ENCODE measurements around the gene HYLS1. TPM values are rescaled to one million over a fixed set of nuclear protein-coding genes. Genes with fewer than 3 reads are reported as not detected.

HYLS1 gene
- total RNA-seq, 1 donor from 2014 or later = 5.1 TPM

GRCh38 chr11:125881291-125881690 lies 6.2 kb upstream of the HYLS1 start:
- no peak for TF ChIP-seq CTCF (IDR thresholded peaks at IDR 0.05)
- Mint-ChIP-seq H3K4me1 (ENCODE audit: unreplicated experiment) (no peaks in the 10 kb centered on the region), H3K36me3 (ENCODE audit: unreplicated experiment) (no peaks in the 10 kb centered on the region), H3K4me3 (ENCODE audit: unreplicated experiment) (no peak overlapping the region), H3K27ac (ENCODE audit: unreplicated experiment) (no peak overlapping the region), H3K9me3 (ENCODE audit: unreplicated experiment) (no peaks in the 10 kb centered on the region), H3K27me3 (ENCODE audit: unreplicated experiment) (peaks cover 33% of the 10 kb centered on the region)
- no peak for DNase-seq (ENCODE audit: extremely low spot score, unreplicated experiment)

- no peaks in the 10 kb centered on the region for H3K36me3 Mint-ChIP-seq (ENCODE audit: unreplicated experiment)
Observed at GRCh38 chr11:125883375-125883774, 4.1 kb upstream of the HYLS1 start.

DNA sequence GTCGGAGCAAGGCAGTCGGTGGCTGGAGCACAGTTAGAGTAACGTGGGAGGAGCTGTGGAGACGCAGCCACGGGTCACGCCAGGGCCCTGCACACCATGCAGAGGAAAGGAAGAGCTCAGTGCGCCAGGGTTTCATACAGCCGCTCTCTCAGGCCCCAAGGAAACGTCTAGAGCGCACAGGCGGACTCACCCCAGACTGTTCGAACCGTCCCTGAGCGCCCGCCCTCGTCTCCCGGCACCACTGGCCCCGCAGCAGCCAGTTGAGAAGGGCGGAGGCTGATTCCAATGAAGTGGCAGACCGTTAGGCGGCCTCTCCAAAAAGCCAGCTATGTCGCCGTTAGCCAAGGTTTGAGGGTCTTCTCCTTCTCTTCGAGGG lies 483 bp upstream of the HYLS1 start:
- H3K9me3 Mint-ChIP-seq (ENCODE audit: unreplicated experiment) = no peaks in the 10 kb centered on the region
- H3K27me3 Mint-ChIP-seq (ENCODE audit: unreplicated experiment) = peaks cover 3% of the 10 kb centered on the region
- TF ChIP-seq CTCF (IDR thresholded peaks at IDR 0.05) = no peak
- peak overlapping the region; percentile 80 for H3K4me3 Mint-ChIP-seq (ENCODE audit: unreplicated experiment)
- DNase-seq (ENCODE audit: extremely low spot score, unreplicated experiment) = no peak
- peak overlapping the region; percentile 72 for H3K27ac Mint-ChIP-seq (ENCODE audit: unreplicated experiment)
- no peaks in the 10 kb centered on the region for H3K36me3 Mint-ChIP-seq (ENCODE audit: unreplicated experiment)
- peaks cover 15% of the 10 kb centered on the region for H3K4me1 Mint-ChIP-seq (ENCODE audit: unreplicated experiment)

More at GRCh38 chr11:125883375-125883774, 4.1 kb upstream of the HYLS1 start:
- DNase-seq (ENCODE audit: extremely low spot score, unreplicated experiment) = no peak
- Mint-ChIP-seq H3K27ac (ENCODE audit: unreplicated experiment) (no peak overlapping the region), H3K27me3 (ENCODE audit: unreplicated experiment) (peaks cover 26% of the 10 kb centered on the region), H3K9me3 (ENCODE audit: unreplicated experiment) (no peaks in the 10 kb centered on the region), H3K4me1 (ENCODE audit: unreplicated experiment) (peaks cover 7% of the 10 kb centered on the region), H3K4me3 (ENCODE audit: unreplicated experiment) (no peak overlapping the region)
- TF ChIP-seq CTCF (IDR thresholded peaks at IDR 0.05) = no peak

DNA sequence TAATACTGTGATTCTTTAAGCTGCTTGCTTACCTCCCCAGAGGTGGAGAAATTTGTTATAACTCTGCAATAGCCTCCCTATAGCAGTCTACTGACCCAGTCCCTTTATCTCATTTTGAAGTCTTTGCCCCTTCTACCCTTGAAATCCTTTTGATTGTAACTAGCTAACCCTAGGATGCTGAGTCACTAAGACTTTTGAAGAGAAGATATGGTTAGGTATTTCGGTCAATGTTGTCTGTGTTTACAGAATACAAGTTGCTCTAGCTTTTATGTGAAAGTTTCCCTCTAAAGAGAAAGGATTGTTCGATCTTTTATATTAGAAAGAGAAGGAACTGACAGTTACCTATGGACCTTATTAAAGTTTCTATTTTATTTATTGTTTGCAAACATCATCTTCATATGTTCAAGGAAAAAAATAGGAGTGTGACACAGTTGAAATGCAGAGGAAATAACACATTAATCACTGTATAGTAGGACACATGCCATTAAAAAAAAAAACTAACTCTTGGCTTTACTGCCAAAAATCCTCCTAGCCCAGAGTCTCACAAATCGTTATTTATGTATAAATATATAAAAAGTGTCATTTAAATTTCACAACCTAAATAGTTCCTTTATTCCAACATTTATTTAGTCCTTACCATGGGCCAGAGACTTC lies 3.1 kb downstream of the HYLS1 start:
- no peak for TF ChIP-seq CTCF (IDR thresholded peaks at IDR 0.05)
- peaks cover 19% of the 10 kb centered on the region for H3K4me1 Mint-ChIP-seq (ENCODE audit: unreplicated experiment)
- DNase-seq (ENCODE audit: extremely low spot score, unreplicated experiment) = no peak
- no peaks in the 10 kb centered on the region for H3K27me3 Mint-ChIP-seq (ENCODE audit: unreplicated experiment)
- H3K36me3 Mint-ChIP-seq (ENCODE audit: unreplicated experiment) = peaks cover 19% of the 10 kb centered on the region
- no peak overlapping the region for H3K27ac Mint-ChIP-seq (ENCODE audit: unreplicated experiment)
- no peak overlapping the region for H3K4me3 Mint-ChIP-seq (ENCODE audit: unreplicated experiment)
- no peaks in the 10 kb centered on the region for H3K9me3 Mint-ChIP-seq (ENCODE audit: unreplicated experiment)

DNA sequence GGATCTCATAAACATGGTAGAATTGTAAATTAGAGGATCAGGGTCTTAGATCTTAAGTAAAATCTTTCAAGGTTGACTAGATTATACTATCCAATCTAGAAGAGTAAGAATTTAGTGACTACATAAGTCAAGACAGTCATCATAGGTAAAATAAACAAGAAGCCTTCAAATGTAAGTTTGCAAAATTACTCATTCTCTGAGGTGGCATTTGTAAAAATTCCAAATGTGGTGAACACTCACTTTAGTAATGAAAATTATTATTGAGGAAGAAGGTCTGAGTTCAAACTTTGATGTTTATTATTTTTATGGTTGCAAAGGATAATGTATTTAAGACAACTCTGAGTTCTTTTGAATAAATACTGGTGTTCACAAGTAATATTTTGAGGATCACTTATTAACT lies 4.6 kb downstream of the HYLS1 start:
- Mint-ChIP-seq H3K4me3 (ENCODE audit: unreplicated experiment) (no peak overlapping the region), H3K9me3 (ENCODE audit: unreplicated experiment) (no peaks in the 10 kb centered on the region), H3K4me1 (ENCODE audit: unreplicated experiment) (peaks cover 20% of the 10 kb centered on the region), H3K36me3 (ENCODE audit: unreplicated experiment) (peaks cover 20% of the 10 kb centered on the region), H3K27me3 (ENCODE audit: unreplicated experiment) (no peaks in the 10 kb centered on the region), H3K27ac (ENCODE audit: unreplicated experiment) (no peak overlapping the region)
- DNase-seq (ENCODE audit: extremely low spot score, unreplicated experiment) = no peak
- TF ChIP-seq CTCF (IDR thresholded peaks at IDR 0.05) = no peak
